Inflammatory macrophage treated with lipopolysaccharide for 1 hour (primary cell): ENCODE data around the gene HPCA.

ENCODE experiments used
- DNase-seq, 2 donors: peaks; one replicate each; pipeline ENCODE4 v3.0.0-alpha.2; 2020 to 2022

The HPCA gene

GRCh38 chr1:32871364-32872191 lies 14.7 kb upstream of the HPCA start:
- no peak for DNase-seq

- DNase-seq, result no peak
Measured at GRCh38 chr1:32872192-32872460, 14.2 kb upstream of the HPCA start.

- no peak for DNase-seq
Measured at GRCh38 chr1:32873484-32873883, 12.8 kb upstream of the HPCA start.

- DNase-seq, result no peak
Measured at GRCh38 chr1:32874860-32875752, 11.2 kb upstream of the HPCA start.

GRCh38 chr1:32876341-32877210 lies 9.7 kb upstream of the HPCA start:
- peak; percentile 38 to 78 for DNase-seq

GRCh38 chr1:32877211-32878110 lies 8.8 kb upstream of the HPCA start:
- no peak for DNase-seq

GRCh38 chr1:32878183-32878582 lies 8.1 kb upstream of the HPCA start:
- no peak for DNase-seq

GRCh38 chr1:32878637-32879041 lies 7.7 kb upstream of the HPCA start:
- DNase-seq, result no peak

GRCh38 chr1:32881291-32881690 lies 5.0 kb upstream of the HPCA start:
- no peak for DNase-seq

- DNase-seq, result no peak
Measured at GRCh38 chr1:32881871-32882850, 4.1 kb upstream of the HPCA start.

- DNase-seq, result no peak
Measured at GRCh38 chr1:32883338-32884031, 2.8 kb upstream of the HPCA start.

GRCh38 chr1:32884032-32884372 lies 2.3 kb upstream of the HPCA start:
- DNase-seq, result no peak

- DNase-seq, result no peak
Measured at GRCh38 chr1:32884726-32885125, 1.6 kb upstream of the HPCA start.

- DNase-seq, result no peak
Measured at GRCh38 chr1:32885676-32886003, 651 bp upstream of the HPCA start.

- no peak for DNase-seq
Measured at GRCh38 chr1:32886828-32887414, 630 bp downstream of the HPCA start.

- no peak for DNase-seq
Measured at GRCh38 chr1:32887623-32888022, 1.3 kb downstream of the HPCA start.

GRCh38 chr1:32888134-32888533 lies 1.8 kb downstream of the HPCA start:
- DNase-seq, result no peak

- DNase-seq, result no peak
Measured at GRCh38 chr1:32888677-32889420, 2.6 kb downstream of the HPCA start.

- DNase-seq, result no peak
Measured at GRCh38 chr1:32889731-32890278, 3.5 kb downstream of the HPCA start.
